ENCODE results near the gene REEP3. TPM values are rescaled to one million over a fixed set of nuclear protein-coding genes. Genes with fewer than 3 reads are reported as not detected.

Gene REEP3
- total RNA-seq, 2 experiments from 2014 or later, result 13.6 to 15.1 TPM

- H3K9me3 Mint-ChIP-seq, result no peaks in the 10 kb centered on the region
- ChIA-PET CTCF (no interaction called here), POLR2A (no interaction called here)
- TF ChIP-seq CTCF (IDR thresholded peaks at IDR 0.05), result no peak
- peaks cover 10% of the 10 kb centered on the region for H3K4me1 Mint-ChIP-seq (ENCODE audit: low read depth)
- no peaks in the 10 kb centered on the region for H3K36me3 Mint-ChIP-seq (ENCODE audit: low read depth)
- no peak overlapping the region for H3K4me3 Mint-ChIP-seq
- ATAC-seq, result no peak
- DNase-seq, result no peak
- intact Hi-C loops (cut with micrococcal nuclease), result no loop called here
- no peaks in the 10 kb centered on the region for H3K27me3 Mint-ChIP-seq
- H3K27ac Mint-ChIP-seq, result no peak overlapping the region
Measured at GRCh38 chr10:63544418-63544817, 23.2 kb downstream of the REEP3 start.

- ChIA-PET POLR2A (interaction anchor here (0.8 kb wide), 1 partner anchor 176 kb away, joined by 3 read pairs; no protein-coding TSS in a partner anchor), CTCF (interaction anchor here (0.8 kb wide), 1 partner anchor 381 kb away, joined by 3 read pairs; no protein-coding TSS in a partner anchor)
- H3K9me3 Mint-ChIP-seq, result no peaks in the 10 kb centered on the region
- H3K27ac Mint-ChIP-seq, result no peak overlapping the region
- ATAC-seq, result no peak
- no peak overlapping the region for H3K4me3 Mint-ChIP-seq
- intact Hi-C loops (cut with micrococcal nuclease), result no loop called here
- no peak for TF ChIP-seq CTCF (IDR thresholded peaks at IDR 0.05)
- peaks cover 10% of the 10 kb centered on the region for H3K4me1 Mint-ChIP-seq (ENCODE audit: low read depth)
- H3K27me3 Mint-ChIP-seq, result no peaks in the 10 kb centered on the region
- DNase-seq, result no peak
- H3K36me3 Mint-ChIP-seq (ENCODE audit: low read depth), result no peaks in the 10 kb centered on the region
Measured at GRCh38 chr10:63547628-63548360, 26.6 kb downstream of the REEP3 start.

GRCh38 chr10:63548860-63549259 is 27.7 kb downstream of the REEP3 start:
- H3K27ac Mint-ChIP-seq, result no peak overlapping the region
- H3K4me1 Mint-ChIP-seq (ENCODE audit: low read depth), result peaks cover 13% of the 10 kb centered on the region
- H3K9me3 Mint-ChIP-seq, result no peaks in the 10 kb centered on the region
- no peak for TF ChIP-seq CTCF (IDR thresholded peaks at IDR 0.05)
- no peaks in the 10 kb centered on the region for H3K36me3 Mint-ChIP-seq (ENCODE audit: low read depth)
- CTCF ChIA-PET, result interaction anchor here (1.2 to 1.5 kb wide), 2 partner anchors 9 to 171 kb away, joined by 4 to 5 read pairs; no protein-coding TSS in a partner anchor
- no peak overlapping the region for H3K4me3 Mint-ChIP-seq
- intact Hi-C loops (cut with micrococcal nuclease), result no loop called here
- POLR2A ChIA-PET, result interaction anchor here (0.8 kb wide), 1 partner anchor 177 kb away, joined by 3 read pairs; no protein-coding TSS in a partner anchor
- no peak for DNase-seq
- no peak for ATAC-seq
- no peaks in the 10 kb centered on the region for H3K27me3 Mint-ChIP-seq

- no peak overlapping the region for H3K27ac Mint-ChIP-seq
- H3K9me3 Mint-ChIP-seq, result no peaks in the 10 kb centered on the region
- DNase-seq (no peak), ATAC-seq (no peak)
- ChIA-PET CTCF (interaction anchor here (1.2 to 1.5 kb wide), 2 partner anchors 10 to 170 kb away, joined by 4 to 5 read pairs; no protein-coding TSS in a partner anchor), POLR2A (no interaction called here)
- H3K36me3 Mint-ChIP-seq (ENCODE audit: low read depth), result no peaks in the 10 kb centered on the region
- H3K27me3 Mint-ChIP-seq, result no peaks in the 10 kb centered on the region
- TF ChIP-seq CTCF (IDR thresholded peaks at IDR 0.05), result no peak
- H3K4me1 Mint-ChIP-seq (ENCODE audit: low read depth), result peaks cover 19% of the 10 kb centered on the region
- intact Hi-C loops (cut with micrococcal nuclease), result no loop called here
- H3K4me3 Mint-ChIP-seq, result no peak overlapping the region
Measured at GRCh38 chr10:63549810-63550209, 28.6 kb downstream of the REEP3 start.

- POLR2A ChIA-PET, result interaction anchor here (0.6 to 0.7 kb wide), 2 partner anchors 323 to 1983 kb away, joined by 3 read pairs; no protein-coding TSS in a partner anchor
- TF ChIP-seq CTCF (IDR thresholded peaks at IDR 0.05), result no peak
- no peaks in the 10 kb centered on the region for H3K27me3 Mint-ChIP-seq
- no peaks in the 10 kb centered on the region for H3K36me3 Mint-ChIP-seq (ENCODE audit: low read depth)
- no peak overlapping the region for H3K4me3 Mint-ChIP-seq
- ATAC-seq (no peak), DNase-seq (no peak)
- peaks cover 26% of the 10 kb centered on the region for H3K4me1 Mint-ChIP-seq (ENCODE audit: low read depth)
- intact Hi-C loops (cut with micrococcal nuclease), result no loop called here
- CTCF ChIA-PET, result no interaction called here
- no peak overlapping the region for H3K27ac Mint-ChIP-seq
- H3K9me3 Mint-ChIP-seq, result no peaks in the 10 kb centered on the region
Measured at GRCh38 chr10:63553031-63553430, 31.8 kb downstream of the REEP3 start.

All from activated CD8-positive, alpha-beta T cell treated with anti-CD3 and anti-CD28 coated beads for 36 hours (primary cell).